GM12878 (cell line): Measurements from ENCODE around the gene USP4. TPM values are rescaled to one million over a fixed set of nuclear protein-coding genes. Genes with fewer than 3 reads are reported as not detected.
A peak's percentile ranks its signal among the peaks of the same experiment; 100 is the strongest.

Experiments used
- BCLAF1 ChIP-seq: fragments of 450-650 bp; IDR thresholded peaks from 2 replicates; pipeline ENCODE4 v1.6.1; 2017; ENCODE audit warnings: antibody characterized with exemption, mild to moderate bottlenecking, moderate library complexity
- CREM ChIP-seq: IDR thresholded peaks from 2 replicates; pipeline ENCODE4 v1.6.1; 2014; ENCODE audit warnings: antibody characterized with exemption, low read depth
- CUX1 ChIP-seq: IDR thresholded peaks from 2 replicates; pipeline ENCODE4 v1.6.1; 2012; ENCODE audit warnings: improper control_type of control experiment, low read depth, low read length; ENCODE audit not compliant: insufficient replicate concordance
- EP300 ChIP-seq, 2 experiments: fragments of 150-350 bp in 1 of 2; IDR thresholded peaks; 2 replicates each; pipeline ENCODE4 v1.6.1; 2011 to 2012; ENCODE audit warnings: low read depth in 2 of 2, low read length in 2 of 2, borderline replicate concordance in 1 of 2, improper control_type of control experiment in 1 of 2, inconsistent platforms in 1 of 2; ENCODE audit not compliant: control insufficient read depth in 1 of 2
- GATAD2B ChIP-seq: fragments of 450-650 bp; conservative IDR thresholded peaks from 2 replicates; pipeline ENCODE4 v1.6.1; 2017; ENCODE audit warnings: low read depth, mild to moderate bottlenecking, moderate library complexity
- HDGF ChIP-seq: fragments of 450-650 bp; IDR thresholded peaks from 2 replicates; pipeline ENCODE4 v1.6.1; 2016; ENCODE audit warnings: antibody characterized with exemption
- IKZF1 ChIP-seq: fragments of 450-650 bp; conservative IDR thresholded peaks from 2 replicates; pipeline ENCODE4 v1.6.1; 2017; ENCODE audit warnings: antibody characterized with exemption, mild to moderate bottlenecking
- IKZF2 ChIP-seq, 2 experiments: fragments of 450-650 bp; IDR thresholded peaks; 2 replicates each; pipeline ENCODE4 v1.6.1; 2017; ENCODE audit warnings: mild to moderate bottlenecking in 2 of 2, moderate library complexity in 2 of 2
- IRF3 ChIP-seq: fragments of 450-650 bp; IDR thresholded peaks from 2 replicates; pipeline ENCODE4 v1.6.1; 2014; ENCODE audit warnings: mild to moderate bottlenecking
- KAT2A ChIP-seq: conservative IDR thresholded peaks from 2 replicates; pipeline ENCODE4 v1.6.1; 2011; ENCODE audit warnings: low read depth, low read length; ENCODE audit not compliant: control insufficient read depth
- LARP7 ChIP-seq: fragments of 450-650 bp; IDR thresholded peaks from 2 replicates; pipeline ENCODE4 v1.6.1; 2017; ENCODE audit warnings: mild to moderate bottlenecking
- NR2C2 ChIP-seq: IDR thresholded peaks from 2 replicates; pipeline ENCODE4 v1.6.1; 2011; ENCODE audit warnings: borderline replicate concordance, low read depth; ENCODE audit not compliant: control insufficient read depth, insufficient read length
- NRF1 ChIP-seq: conservative IDR thresholded peaks from 2 replicates; pipeline ENCODE4 v1.6.1; 2011; ENCODE audit warnings: mild to moderate bottlenecking, low read depth, low read length, improper control_type of control experiment
- PRDM15 ChIP-seq: fragments of 450-650 bp; formaldehyde crosslinking; IDR thresholded peaks from 2 replicates; pipeline ENCODE4 v1.4.0; 2020; ENCODE audit warnings: mild to moderate bottlenecking, moderate library complexity
- RUNX3 ChIP-seq: IDR thresholded peaks from 2 replicates; pipeline ENCODE4 v1.6.1; 2012; ENCODE audit warnings: low read length, inconsistent platforms
- SP1 ChIP-seq: IDR thresholded peaks from one replicate; pipeline ENCODE4 v1.6.1; 2011; ENCODE audit warnings: low read depth, low read length
- polyA plus RNA-seq, 11 experiments: library from polyadenylated mRNA; depleted of rRNA in 4 of 11; unstranded in 6 of 11; stranded (reverse) in 5 of 11; fragments of >200 nt; fragmentation: Nextera tagmentation in 4 of 11; fragmentation: Illumina TruSeq in 1 of 11; extraction: Ambion mirVana in 4 of 11; extraction: Trizol in 1 of 11; gene quantifications; 1 replicate in 1 of 11; 2 replicates in 10 of 11; pipeline versions ENCODE4 v1.2.1 to v1.2.3, GENCODE V29; 2011 to 2016; ENCODE audit warnings: inconsistent platforms in 2 of 11, missing spikeins in 2 of 11, low read depth in 1 of 11
- total RNA-seq, 4 experiments: library from RNA; depleted of rRNA in 3 of 4; stranded (reverse); fragments of >200 nt in 3 of 4; fragmentation: Illumina TruSeq in 1 of 4; extraction: Trizol in 1 of 4; gene quantifications; 2 replicates each; pipeline versions ENCODE4 v1.2.1 to v1.2.3, GENCODE V29; 2013 to 2021

USP4 gene
- total and polyA plus RNA-seq, 10 of the 15 experiments (the other 5 are each of a cell fraction or from before 2014, with no cell fraction given), result 26.5 to 77.1 (median 66.0) TPM

- TF ChIP-seq CUX1 (no peak), CREM (peak; percentile 63; the same call in 1 of the 2 replicates), IKZF1 (peak; percentile 91), EP300 (IDR thresholded peaks at IDR 0.05; ENCODE audit: borderline replicate concordance in 1 of 2, control insufficient read depth in 1 of 2, low read depth in 2 of 2, low read length in 2 of 2) (peak; percentile 54 to 62; a peak in 2 of 4 replicates), LARP7 (peak; percentile 73), SP1 (peak; percentile 18), RUNX3 (peak; percentile 87), IKZF2 (IDR thresholded peaks at IDR 0.05) (peak; percentile 82 to 88), HDGF (0 out of 2 replicates have a peak, but pooled peaks have one; percentile 36), NR2C2 (no peak), IRF3 (no peak; the same call in 1 of the 2 replicates), KAT2A (no peak), GATAD2B (peak; percentile 91), NRF1 (no peak), PRDM15 (CRISPR knock-in tag) (no peak), BCLAF1 (no peak)
Measured at GRCh38 chr3:49339941-49340800, at the start of gene USP4 (continued).
